Lung (tissue), 4 donors: ENCODE measurements around the gene SAMD4A. TPM values are rescaled to one million over a fixed set of nuclear protein-coding genes. Genes with fewer than 3 reads are reported as not detected.

Experiments used
- polyA plus RNA-seq, 2 donors: library from polyadenylated mRNA; stranded (reverse); fragments of 200-250 nt; gene quantifications; one replicate each; pipeline ENCODE4 v1.2.1, GENCODE V29; 2013
- total RNA-seq, 2 donors: library from RNA; depleted of rRNA in 1 of 2; stranded (reverse); fragments of >200 nt in 1 of 2; gene quantifications; one replicate each; pipeline ENCODE4 v1.2.1, GENCODE V29; 2014 to 2021
- donor health status: Bipolar disorder and iron deficiency.
- donor health status: healthy.
- donor health status: DM: yes; HTN: yes; CAD: no.

Gene SAMD4A
- total and polyA plus RNA-seq, 4 donors = 5.8 to 26.6 (median 16.2) TPM

Other genes starting within 250 kb of the SAMD4A start
- gene CDKN3, start 170.1 kb upstream of the SAMD4A start, total RNA-seq = 1 to 10 TPM; 1.5 to 5.7 TPM
- 1 to 10 TPM; 4.2 to 5.0 TPM for gene CDKN3, start 170.1 kb upstream of the SAMD4A start, polyA plus RNA-seq
- 10 to 100 TPM; 71.4 to 99.9 TPM for gene CNIH1, start 125.8 kb upstream of the SAMD4A start, total RNA-seq
- 100 to 1,000 TPM in 1 of 2 donors, 10 to 100 TPM in 1; 44.1 to 145 TPM for gene CNIH1, start 125.8 kb upstream of the SAMD4A start, polyA plus RNA-seq
- gene GMFB, start 78.1 kb upstream of the SAMD4A start, total RNA-seq = 10 to 100 TPM; 42.7 to 55.8 TPM
- gene GMFB, start 78.1 kb upstream of the SAMD4A start, polyA plus RNA-seq = 10 to 100 TPM; 15.6 to 29.1 TPM
- gene CGRRF1, start 57.2 kb upstream of the SAMD4A start, total RNA-seq = 10 to 100 TPM; 16.1 to 17.3 TPM
- gene CGRRF1, start 57.2 kb upstream of the SAMD4A start, polyA plus RNA-seq = 10 to 100 TPM; 11.2 to 21.5 TPM